NCI-H146 (cell line): ENCODE results near the gene SRM.
"Not testable (repeated sequence)": the region's sequence is repeated elsewhere in the genome, so short reads cannot be mapped to it uniquely, and the experiment has no call there.

ENCODE experiments used
- DNase-seq: peaks from one replicate; lab custom pipeline; 2025; lab: John Stamatoyannopoulos, UW

The SRM gene

DNA sequence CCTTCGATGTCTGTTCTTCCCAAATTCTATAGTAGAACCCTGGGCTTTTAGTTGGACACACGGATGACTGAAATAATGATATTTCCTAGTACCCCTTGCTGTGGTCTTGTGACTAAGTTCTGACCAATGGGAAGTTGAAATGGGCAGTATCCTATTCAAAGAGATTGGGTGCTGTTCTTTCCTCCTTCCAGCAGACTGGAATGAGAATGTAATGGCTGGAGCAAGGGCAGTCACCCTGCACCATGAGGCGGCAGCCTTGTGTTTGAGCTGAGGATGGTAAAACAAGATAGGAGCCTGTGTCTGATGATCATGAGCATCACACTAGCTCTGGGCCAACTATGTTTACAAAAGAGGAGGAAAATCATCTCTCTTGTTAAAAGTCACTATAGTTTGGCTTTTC is 5.1 kb upstream of the SRM start:
- no peak for DNase-seq

DNA sequence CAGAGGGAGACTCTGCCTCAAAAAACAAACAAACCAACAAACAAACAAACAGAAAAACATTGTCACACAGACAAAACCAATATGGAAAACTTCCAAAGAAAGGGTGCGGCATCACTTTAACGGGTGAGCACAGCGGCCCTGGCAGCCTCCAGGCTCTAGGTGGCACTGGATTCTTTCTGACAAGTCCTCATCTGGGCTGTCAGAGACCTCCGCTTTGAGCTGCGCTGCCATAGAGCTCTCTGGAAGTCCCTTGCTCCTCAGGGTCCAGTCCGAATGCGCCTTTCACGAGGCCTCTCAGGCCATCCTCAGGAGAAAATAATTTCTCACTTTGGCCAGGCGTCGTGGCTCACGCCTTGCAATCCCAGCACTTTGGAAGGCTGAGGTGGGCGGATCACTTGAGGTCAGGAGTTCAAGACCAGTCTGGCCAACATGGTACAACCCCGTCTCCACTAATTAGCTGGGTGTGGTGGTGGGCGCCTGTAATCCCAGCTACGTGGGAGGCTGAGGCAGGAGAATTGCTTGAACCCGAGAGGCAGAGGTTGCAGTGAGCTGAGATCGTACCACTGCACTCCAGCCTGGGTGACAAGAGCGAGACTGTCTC is 4.2 kb upstream of the SRM start:
- DNase-seq: not testable (repeated sequence)

DNA sequence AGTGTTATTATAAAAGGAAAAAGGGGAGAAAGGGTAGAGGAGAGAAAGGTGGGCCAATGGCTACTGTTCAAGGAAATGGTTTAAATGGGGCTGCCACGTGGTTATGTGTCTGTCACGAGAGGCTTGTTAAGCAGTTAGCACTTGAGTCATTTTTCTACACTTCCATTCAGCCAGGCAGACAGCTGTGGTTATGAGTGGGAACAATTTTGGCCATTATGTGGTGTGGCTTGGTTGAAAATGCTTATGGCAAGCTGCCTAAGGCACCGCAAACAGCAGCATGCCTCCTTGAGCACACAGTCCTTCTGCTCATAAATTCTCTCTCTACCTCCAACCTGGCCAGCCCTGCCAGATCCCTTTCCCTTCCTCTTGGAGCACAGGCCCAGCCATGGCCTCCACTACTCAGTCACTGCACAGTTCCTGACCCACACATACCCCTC is 3.2 kb upstream of the SRM start:
- DNase-seq: no peak

DNA sequence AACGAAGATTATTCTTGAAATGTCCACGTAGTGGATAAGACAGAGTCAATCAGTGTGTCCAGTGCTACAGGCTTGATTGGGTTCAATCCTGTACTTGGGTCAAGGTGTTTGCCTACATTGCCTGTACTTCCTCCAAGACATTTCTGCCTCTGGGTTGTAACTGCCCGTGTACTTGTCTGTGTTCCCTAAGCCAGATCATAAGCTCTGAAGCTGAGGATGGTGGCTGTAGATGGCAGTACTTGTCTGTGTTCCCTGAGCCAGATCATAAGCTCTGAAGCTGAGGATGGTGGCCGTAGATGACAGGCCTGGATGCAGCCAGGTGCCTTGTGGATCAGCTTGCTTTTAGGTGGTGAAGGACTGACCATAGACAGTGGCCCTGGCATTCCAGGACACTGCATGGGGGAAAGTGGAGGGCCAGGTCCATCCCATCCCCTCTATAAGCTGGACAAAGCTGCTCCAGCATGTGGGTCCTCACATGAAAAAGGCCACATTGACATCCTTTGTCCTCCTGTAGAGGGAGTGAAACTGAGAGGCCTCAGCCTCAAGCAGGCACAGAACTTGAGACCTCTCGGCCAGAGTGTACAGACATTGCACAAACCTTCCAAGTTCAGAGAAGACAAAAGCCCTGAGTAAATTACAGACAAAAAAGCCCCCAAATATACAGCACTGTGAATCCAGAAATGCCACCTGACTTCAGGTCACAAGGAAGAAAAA is 2.0 kb upstream of the SRM start:
- DNase-seq: no peak

DNA sequence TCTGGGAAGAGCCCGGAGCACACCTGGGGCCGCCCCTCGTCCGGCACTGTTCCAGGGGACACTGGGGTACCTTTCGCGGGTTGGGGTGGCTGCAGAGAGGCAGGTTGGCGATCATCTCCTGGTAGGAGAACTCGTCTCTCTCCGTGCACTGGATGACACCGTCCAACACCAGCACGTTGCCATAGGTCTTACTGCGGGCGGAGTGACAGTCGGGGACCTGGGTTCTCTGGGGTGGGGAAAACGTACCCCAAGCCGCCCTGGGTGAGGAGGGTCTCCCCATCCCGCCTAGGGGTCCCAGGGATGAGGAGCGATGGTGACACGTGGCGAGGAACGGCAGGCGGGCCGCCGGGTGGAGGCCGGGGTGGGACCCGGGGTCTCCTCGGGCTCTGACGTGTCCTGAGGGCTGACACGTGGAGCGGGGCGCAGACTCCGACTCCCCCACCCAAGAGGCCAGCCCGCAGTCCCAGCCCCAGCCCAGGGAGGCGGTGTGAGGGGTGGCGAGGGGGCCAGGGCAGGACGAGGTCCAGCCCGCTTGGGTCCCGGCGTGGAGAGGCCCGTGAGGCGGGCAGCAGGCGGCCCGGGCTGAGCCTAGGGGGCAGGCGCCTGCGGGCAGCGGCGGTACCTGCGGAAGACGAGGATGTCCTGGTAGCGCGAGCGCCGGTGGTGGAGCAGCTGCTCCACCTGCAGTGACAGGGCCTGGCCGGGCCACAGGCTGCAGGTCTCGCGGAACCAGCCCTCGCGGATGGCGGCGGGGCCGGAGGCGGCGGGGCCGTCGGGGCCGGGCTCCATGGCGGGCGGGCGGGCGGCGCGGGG is 457 bp downstream of the SRM start:
- peak; percentile 38 for DNase-seq

DNA sequence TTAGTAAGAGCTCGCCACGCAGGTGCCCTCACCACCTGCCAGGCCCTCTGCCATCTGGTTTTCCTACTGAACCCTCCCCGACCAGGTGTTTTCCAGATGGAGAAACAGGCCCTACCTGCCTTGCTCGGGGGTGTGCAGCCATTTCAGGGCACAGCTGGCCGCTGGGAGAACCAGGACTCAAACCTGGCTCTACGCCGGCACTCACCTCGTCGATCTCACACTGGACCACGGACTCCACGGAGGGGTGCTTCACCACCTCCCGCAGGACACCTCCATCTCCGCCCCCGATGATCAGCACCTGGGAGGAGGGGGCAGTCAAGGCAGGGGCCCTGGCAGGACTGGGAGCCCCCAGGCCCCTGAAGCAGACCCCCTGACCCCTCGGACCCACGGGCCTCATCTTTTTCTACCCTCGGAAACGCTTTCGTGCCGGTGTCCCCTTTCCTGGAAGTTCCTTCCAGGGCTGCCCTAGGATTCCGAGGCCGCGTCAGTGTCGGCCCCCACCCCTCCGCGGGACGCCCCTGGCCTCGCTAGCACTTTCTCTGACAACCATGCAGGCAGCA is 1.1 kb downstream of the SRM start:
- DNase-seq: peak; percentile 69

DNA sequence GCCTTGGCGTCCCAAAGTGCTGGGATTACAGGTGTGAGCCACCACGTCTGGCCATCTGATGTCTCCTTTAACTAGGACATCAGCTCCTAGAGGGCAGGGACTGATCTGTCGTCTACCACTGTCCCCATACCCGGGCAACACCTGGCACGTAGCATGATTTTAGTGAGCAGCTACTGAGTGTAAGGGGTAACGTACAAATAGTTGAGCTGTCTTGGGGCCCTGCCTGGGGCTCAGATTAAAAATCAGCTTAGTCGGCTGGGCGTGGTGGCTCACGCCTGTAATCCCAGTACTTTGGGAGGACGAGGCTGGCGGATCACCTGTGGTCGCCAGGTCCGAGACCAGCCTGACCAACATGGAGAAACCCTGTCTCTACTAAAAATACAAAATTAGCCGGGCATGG is 1.8 kb downstream of the SRM start:
- no peak for DNase-seq

DNA sequence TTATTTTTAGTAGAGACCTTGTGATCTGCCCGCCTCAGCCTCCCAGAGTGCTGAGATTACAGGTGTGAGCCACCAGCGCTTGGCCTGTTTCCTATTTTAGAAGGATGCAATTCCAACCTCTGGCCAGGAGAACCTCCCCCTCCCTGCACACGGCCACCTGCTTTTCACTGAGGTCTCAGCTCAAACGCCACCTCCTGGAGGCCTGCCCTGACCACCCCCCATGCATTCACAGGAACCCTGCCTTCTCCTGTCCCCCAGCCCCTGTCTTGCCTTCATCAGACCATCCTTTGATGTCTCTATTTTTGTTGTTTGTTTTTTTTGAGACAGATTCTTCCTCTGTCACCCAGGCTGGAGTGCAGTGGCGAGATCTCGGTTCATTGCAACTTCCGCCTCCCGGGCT is 2.3 kb downstream of the SRM start:
- DNase-seq: no peak

DNA sequence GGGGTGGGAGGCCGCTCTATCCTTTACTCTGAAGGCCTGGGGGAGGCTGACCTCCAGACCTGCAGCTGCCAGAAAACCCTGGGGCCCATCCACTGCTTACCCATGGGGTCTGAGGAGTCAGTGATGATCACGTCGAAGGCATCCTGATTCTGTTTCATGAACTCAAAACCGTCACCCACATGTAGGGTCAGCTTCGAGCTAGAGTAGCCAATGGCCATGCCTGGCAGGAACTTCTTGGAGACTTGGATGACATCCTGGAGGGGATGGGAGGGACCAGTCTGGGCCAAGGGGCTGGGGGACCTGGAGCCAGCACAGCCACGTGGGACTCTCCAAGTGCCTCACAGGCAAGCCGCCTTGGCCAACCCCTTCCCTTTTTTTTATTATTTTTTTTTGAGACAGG is 3.3 kb downstream of the SRM start:
- no peak for DNase-seq

DNA sequence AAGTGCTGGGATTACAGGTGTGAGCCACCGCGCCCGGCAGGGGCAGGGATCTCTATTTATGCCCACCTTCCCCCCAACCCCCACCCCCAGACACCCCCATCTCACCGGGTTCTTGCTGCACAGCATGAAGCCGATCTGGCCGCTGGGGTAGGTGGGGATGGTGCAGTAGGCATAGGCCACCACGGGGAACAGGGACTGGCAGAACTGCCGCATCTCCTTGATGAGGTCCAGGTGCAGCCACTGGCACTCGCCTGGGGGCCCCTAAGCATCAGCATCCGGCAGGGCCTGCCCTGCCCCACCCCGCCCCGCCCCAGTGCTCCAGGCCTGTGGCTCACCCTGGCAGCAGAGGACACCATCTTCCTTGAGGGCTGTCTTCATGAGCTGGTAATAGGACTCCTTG is 4.1 kb downstream of the SRM start:
- DNase-seq: no peak

DNA sequence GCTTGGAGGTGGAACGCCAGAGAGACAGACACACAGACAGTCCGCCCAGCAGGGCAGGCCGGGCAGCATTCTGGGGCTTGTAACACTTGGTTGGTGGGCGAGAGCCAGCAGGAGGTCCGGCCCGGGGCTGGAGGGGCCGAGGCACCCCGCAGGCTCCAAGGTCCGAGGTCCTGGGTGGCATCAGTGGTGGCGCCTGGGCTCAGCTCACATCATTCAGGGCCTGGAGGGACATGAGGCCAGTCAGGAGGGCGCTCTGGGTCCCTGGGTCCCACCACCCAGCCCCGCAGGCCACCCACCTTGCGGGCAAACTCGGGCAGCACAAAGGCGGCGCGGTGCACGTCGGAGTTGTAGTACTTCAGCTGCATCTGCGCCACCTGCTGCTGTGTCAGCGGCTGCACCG is 5.2 kb downstream of the SRM start:
- no peak for DNase-seq

DNA sequence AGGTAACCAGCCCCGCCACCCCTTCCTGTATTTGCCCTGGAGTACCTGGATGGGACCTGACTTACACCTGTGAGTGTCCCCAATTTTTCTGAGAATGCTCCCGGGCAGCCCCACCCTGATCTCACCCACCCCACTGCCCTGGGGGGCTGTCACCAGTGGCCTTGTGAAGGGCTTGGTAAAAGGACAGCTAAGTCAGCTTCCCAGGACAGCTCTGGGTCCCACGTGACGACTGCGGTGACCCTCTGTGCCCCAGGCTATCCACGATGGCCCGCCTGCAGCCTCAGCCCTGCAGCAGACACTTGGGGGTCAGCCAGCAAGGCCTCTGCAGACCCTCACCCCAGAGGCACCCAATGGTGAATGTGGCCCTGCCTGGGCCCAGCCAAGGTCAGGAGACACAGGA is 5.6 kb downstream of the SRM start:
- DNase-seq: no peak

DNA sequence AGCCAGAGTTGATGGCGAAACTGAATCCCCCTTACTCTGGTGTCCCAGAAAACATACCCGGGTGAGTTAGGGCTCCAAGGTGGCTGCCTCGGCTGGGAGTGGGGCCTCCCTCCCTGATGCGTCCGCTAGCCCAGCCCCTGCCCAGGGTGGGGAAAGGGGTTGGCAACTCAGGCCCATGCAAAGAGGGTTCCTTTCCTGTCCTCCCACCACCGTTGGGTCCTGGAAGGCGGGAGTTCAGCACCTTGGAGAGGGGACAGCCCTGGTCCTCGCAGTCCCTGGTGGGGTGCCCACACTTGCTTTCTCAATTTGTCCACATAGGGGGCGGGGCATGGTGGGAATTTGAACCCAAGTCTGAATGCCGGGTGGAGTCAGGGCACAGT is 6.1 kb downstream of the SRM start:
- no peak for DNase-seq

DNA sequence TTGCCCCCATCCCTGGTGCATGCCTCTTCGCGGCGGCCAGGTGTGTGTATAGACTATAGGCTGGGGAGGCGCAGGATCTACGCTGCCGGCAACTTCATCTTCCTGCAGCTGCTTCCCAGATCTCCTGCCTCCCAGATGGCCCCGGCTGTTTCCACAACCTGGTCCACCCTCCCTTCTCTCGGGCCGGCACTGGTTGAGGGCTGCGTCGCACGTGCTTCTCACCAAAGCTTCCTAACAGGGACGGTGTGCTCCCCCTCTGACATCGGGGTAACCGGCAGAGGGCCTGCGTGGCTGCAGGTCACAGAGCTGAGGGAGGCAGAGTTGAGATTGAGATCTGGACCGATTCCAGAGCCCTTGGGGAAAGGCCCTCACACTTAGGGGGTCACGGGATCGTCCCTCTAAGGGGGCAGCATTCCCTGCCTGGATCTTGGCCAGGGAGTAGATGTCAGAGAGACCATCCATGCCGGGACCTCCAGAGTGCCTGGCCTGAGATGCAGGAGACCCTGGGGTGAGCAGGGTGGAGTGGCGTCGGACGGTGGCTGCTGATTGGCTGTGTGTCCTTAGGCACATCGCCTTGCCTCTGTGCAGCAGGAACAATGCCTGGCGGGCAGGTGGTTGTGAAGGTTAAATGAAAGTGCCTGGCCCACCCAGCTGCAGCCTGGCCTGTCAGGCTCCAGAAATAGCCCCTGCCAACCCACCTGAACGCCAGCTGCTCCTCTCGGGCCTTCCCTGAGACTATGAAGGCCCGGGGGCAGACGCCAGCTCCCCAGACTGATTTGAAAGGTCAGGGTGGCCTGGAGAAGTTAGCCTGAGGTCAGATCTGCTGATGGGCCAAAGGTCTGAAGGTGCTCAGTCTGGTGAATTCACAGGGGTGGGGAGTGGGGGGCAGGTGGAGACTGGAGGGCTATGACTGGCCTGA is 6.7 kb downstream of the SRM start:
- DNase-seq: no peak

DNA sequence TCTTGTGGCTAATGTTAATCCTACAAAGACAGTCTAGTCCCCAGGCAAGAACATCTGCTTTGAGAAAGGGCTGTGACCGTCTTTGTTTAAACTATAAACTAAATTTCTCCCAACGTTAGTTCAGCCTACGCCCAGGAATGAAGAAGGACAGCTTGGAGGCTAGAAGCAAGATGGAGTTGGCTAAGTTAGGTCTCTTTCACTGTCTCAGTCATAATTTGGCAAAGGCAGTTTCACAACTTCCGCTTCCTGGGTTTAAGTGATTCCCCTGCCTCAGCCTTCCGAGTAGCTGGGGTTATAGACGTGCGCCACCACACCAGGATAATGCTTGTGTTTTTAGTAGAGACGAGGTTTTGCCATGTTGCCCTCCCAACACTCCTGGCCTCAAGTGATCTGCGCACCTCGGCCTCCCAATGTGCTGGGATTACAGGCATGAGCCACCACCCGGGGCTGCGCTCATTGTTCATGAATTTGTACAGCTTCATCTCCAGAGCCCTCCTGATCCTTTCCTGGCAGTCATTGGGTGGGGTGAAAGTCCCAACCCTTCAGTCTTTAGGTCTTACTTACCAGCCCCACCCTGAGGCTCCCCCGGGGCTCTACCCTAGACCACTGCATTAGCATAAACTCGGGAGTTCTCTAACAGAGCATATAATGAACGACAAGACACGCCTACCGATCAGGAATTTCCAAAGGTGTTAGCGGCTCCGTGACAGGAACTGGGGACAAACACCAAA is 7.9 kb downstream of the SRM start:
- DNase-seq: no peak

DNA sequence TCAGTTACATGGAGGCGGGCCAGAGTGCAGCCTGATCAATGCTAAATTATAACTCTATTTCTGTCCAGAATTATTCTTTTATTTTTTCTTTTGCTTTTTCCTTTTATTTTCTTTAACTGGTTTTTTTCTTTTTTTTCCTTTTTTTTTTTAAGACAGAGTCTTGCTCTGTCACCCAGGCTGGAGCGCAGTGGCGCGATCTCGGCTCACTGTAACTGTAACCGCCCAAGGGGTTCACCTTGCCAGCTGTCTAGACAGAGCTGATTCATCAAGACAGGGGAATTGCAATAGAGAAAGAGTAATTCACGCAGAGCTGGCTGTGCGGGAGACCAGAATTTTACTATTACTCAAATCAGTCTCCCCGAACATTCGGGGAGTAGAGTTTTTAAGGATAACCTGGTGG is 8.7 kb downstream of the SRM start:
- DNase-seq: not testable (repeated sequence)

DNA sequence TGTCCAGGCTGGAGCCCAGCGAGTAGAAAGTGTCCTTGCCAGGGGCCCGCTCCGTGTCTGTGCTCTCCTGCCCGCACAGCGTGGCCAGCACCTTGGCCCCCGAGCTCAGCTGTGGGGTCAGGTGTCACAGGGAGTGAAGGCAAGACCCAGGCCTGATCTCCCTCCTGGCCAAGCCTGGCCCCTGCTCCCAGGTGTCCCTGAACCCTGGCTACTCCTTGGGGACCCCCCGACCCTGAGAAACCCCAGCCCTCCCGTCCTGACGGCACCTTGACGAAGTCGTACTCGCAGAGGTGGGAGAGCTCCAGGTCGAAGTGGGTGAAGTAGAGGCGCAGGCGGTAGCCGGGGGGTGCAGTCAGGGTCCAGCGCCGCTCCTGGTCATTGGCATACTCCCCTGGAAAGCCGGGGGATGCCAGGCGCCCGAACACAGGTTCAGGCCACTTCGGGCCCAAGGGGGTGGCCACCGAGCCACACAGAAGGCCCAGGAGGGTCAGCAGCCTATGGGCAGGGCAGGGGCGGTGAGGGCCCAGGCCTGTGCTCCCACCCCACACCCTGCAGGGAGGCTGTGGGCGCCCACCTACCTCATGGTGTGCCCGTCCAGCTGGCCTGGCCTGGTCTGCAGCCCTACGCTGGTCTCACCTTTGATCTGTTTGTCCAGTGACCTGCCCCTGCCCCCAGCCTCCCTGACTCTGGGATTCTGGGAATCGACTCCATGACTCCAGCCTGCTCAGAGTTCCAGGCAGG is 13.0 kb downstream of the SRM start, which contains the start of gene MASP2:
MASP2 (minus strand) TSS at position 615 of the 741 bp plus-strand sequence; CDS start at position 583, 32 bp downstream.
- no peak for DNase-seq

DNA sequence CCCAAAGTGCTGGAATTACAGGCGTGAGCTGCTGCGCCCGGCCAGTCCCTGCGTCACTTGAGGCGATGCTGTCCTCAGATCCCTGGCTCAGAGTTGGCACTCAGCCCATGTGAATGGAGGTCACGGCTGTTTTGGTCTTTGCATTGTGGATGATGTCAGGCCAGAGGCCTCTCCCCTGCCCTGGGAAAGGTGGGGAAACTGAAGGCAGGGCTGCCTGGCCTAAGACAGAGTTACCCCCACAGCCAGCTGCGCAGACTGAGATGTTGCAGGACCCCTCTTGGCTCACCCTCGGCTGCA is 13.6 kb downstream of the SRM start:
- no peak for DNase-seq

DNA sequence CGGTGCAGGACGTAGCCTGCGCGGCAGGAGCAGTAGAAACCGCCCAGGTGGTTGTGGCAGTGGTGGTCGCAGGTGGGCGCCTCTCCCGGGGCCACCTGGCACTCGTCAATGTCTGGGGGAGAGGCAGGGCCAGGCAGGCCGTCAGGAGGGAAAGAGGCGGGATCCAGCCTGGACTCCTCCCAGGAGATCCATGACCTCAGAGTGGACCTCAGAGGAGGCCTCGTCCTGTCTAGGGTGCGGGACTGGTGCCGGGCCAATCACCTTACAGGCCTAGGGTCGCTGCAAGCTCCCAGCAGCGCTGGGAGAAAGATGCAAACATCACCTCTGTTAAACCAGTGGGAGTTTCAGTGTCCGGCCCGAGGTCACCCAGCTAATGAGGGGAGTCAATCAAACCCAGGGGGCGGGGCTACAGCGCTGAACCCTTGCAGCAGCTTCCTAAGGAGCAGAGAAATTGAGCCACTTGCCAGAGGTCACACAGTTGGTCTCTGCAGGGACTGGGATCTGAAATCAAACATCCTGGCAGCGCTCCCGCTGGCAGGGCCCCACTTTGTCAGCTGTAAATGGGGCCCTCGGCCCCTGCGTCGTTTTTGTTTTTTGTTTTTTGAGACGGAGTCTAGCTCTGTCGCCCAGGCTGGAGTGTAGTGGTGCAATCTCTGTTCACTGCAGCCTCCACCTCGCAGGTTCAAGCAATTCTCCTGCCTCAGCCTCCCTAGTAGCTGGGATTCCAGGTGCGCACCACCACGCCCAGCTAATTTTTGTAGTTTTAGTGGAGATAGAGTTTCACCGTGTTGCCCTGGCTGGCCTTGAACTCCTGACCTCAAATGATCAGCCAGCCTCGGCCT is 14.2 kb downstream of the SRM start:
- no peak for DNase-seq
